Activated T-cell treated with anti-CD3 and anti-CD28 coated beads, Interleukin-2, amount 50 U/mL, for 48 hours (primary cell): Measurements from ENCODE around the gene ETFB.
A peak's percentile ranks its signal among the peaks of the same experiment; 100 is the strongest.

Experiments used
- DNase-seq, 2 experiments: peaks; one replicate each; pipeline ENCODE4 v3.0.0-alpha.2; 2020

The ETFB gene

GRCh38 chr19:51327066-51328001 is 38.9 kb downstream of the ETFB start:
- DNase-seq: peak; percentile 75 to 81

GRCh38 chr19:51326216-51327065 is 39.7 kb downstream of the ETFB start:
- no peak for DNase-seq

GRCh38 chr19:51325161-51325976 is 40.8 kb downstream of the ETFB start:
- DNase-seq: peak in 1 of 2 experiments; percentile 37

- DNase-seq: no peak
Measured at GRCh38 chr19:51324167-51324481, 42.1 kb downstream of the ETFB start.

- no peak for DNase-seq
Measured at GRCh38 chr19:51323481-51324166, 42.6 kb downstream of the ETFB start.

GRCh38 chr19:51321799-51322198 is 44.4 kb downstream of the ETFB start:
- DNase-seq: no peak

- DNase-seq: no peak
Measured at GRCh38 chr19:51320280-51320657, 45.9 kb downstream of the ETFB start.

GRCh38 chr19:51319649-51320279 is 46.4 kb downstream of the ETFB start:
- no peak for DNase-seq

- no peak for DNase-seq
Measured at GRCh38 chr19:51318687-51319648, 47.2 kb downstream of the ETFB start.

- no peak for DNase-seq
Measured at GRCh38 chr19:51317968-51318367, 48.2 kb downstream of the ETFB start.

GRCh38 chr19:51317376-51317775 is 48.8 kb downstream of the ETFB start:
- no peak for DNase-seq

GRCh38 chr19:51316688-51317087 is 49.5 kb downstream of the ETFB start:
- DNase-seq: no peak

- DNase-seq: no peak
Measured at GRCh38 chr19:51311351-51312257, 54.6 kb downstream of the ETFB start, which contains the start of gene IGLON5. TSS of gene IGLON5 (plus strand) at chr19:51311644. CDS start at chr19:51311848, 204 bp downstream.

GRCh38 chr19:51305479-51305878 is 60.7 kb downstream of the ETFB start:
- no peak for DNase-seq

GRCh38 chr19:51301266-51301665 is 64.9 kb downstream of the ETFB start:
- DNase-seq: no peak

GRCh38 chr19:51297406-51297805 is 68.8 kb downstream of the ETFB start:
- DNase-seq: no peak

- DNase-seq: no peak
Measured at GRCh38 chr19:51296336-51297093, 69.7 kb downstream of the ETFB start.

GRCh38 chr19:51295382-51296126 is 70.6 kb downstream of the ETFB start:
- DNase-seq: no peak
